ENCODE data around the gene ADGRV1. TPM values are rescaled to one million over a fixed set of nuclear protein-coding genes. Genes with fewer than 3 reads are reported as not detected.

ADGRV1 gene
- total RNA-seq, 2 donors from 2014 or later = 0.45 to 0.74 TPM

- no peak overlapping the region for H3K27ac Mint-ChIP-seq
- H3K9me3 Mint-ChIP-seq = no peaks in the 10 kb centered on the region
- peaks cover 3% of the 10 kb centered on the region for H3K27me3 Mint-ChIP-seq
- no peaks in the 10 kb centered on the region for H3K4me1 Mint-ChIP-seq
- no peak overlapping the region for H3K4me3 Mint-ChIP-seq
- no peaks in the 10 kb centered on the region for H3K36me3 Mint-ChIP-seq (ENCODE audit: low read depth)
- ATAC-seq (replicated peaks) = no peak
Measured at GRCh38 chr5:91118354-91118753, 559.8 kb downstream of the ADGRV1 start.

DNA sequence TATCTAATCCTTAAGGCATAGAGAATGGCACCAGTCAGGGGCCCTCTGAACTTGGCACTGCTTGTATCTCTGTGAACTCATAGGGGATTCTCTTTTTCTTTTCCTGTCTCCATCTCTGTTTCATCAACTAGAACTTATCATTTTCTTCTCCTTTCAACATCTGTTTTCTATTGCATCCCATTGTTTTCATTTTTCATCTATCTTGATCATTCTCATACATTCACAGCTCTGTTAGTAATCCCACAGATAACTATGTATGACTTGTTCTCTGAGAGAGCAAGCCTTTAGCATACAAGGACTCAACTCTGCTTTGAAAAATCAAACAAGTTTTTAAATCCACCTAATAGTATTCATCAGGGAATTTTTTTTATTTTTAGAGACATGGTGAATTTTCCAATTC, 560.2 kb downstream of the ADGRV1 start:
- H3K27ac Mint-ChIP-seq = no peak overlapping the region
- no peaks in the 10 kb centered on the region for H3K4me1 Mint-ChIP-seq
- no peak for ATAC-seq (replicated peaks)
- no peaks in the 10 kb centered on the region for H3K9me3 Mint-ChIP-seq
- H3K36me3 Mint-ChIP-seq (ENCODE audit: low read depth) = no peaks in the 10 kb centered on the region
- no peak overlapping the region for H3K4me3 Mint-ChIP-seq
- H3K27me3 Mint-ChIP-seq = peaks cover 3% of the 10 kb centered on the region

DNA sequence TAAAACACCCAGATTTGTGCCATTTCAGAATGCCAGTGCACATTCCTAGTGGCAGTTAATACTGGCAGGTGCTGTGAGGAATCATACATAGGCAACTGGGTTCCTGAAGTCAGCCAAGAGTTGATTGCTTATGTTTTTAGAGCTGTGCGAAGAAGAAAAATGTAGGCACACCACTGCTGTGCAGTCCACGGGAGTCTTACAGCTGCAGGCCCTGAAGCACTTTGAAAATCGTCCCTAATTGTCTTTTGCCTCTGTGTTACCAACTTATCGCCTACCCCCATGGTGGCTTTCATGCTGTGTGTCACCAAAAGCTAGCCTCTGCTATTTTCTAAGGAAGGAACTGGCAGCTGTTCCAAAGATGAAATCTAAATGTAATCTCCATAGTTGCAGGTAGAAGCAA, 560.6 kb downstream of the ADGRV1 start:
- Mint-ChIP-seq H3K27me3 (peaks cover 3% of the 10 kb centered on the region), H3K9me3 (no peaks in the 10 kb centered on the region), H3K4me3 (no peak overlapping the region), H3K36me3 (ENCODE audit: low read depth) (no peaks in the 10 kb centered on the region), H3K4me1 (no peaks in the 10 kb centered on the region), H3K27ac (no peak overlapping the region)
- ATAC-seq (replicated peaks) = no peak

DNA sequence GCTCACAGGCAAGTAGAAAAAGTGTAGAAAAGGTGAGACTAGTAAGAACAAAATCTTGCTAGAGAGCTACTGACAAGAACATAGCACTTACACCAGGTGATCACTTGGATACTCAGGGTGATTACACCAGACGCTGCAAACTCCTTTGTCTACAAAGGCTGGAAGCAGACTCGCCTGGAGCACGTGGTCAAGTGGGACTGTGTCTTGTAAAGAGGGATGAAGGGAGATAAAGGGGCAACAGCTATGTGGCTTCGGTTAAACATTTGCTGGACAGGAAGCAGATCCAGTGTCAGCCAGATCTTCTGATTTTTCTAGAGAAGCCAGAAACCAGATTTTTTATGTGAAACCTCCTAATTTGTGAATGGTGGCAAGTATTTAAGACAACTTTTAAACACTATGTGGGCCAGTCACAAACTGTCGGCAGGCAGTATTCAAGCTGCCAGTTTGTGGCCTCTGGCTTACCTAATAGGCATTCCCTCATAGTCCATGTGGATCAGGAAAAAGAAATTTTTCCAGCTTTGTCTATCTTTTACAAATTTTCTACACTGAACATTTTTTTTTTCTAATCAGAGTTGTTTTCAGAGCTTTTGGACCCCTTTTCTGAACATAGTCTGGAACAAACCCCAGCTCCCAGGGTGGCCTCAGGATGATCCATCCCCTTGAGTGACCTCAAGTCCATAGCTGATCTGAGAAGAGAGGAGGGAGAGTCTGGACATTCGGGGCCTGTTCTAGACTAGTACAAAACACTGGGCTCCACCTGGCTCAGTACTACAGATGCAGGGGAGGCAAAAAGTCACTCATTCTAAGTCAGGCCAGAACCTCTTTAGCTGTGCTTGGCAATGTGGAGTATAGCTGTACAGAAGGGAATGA, 561.6 kb downstream of the ADGRV1 start:
- no peaks in the 10 kb centered on the region for H3K27me3 Mint-ChIP-seq
- H3K27ac Mint-ChIP-seq = no peak overlapping the region
- H3K4me1 Mint-ChIP-seq = no peaks in the 10 kb centered on the region
- no peaks in the 10 kb centered on the region for H3K9me3 Mint-ChIP-seq
- H3K4me3 Mint-ChIP-seq = no peak overlapping the region
- no peaks in the 10 kb centered on the region for H3K36me3 Mint-ChIP-seq (ENCODE audit: low read depth)
- no peak for ATAC-seq (replicated peaks)

GRCh38 chr5:91121347-91121993, 562.9 kb downstream of the ADGRV1 start:
- H3K9me3 Mint-ChIP-seq = no peaks in the 10 kb centered on the region
- no peak overlapping the region for H3K27ac Mint-ChIP-seq
- no peak for ATAC-seq (replicated peaks)
- no peaks in the 10 kb centered on the region for H3K36me3 Mint-ChIP-seq (ENCODE audit: low read depth)
- no peak overlapping the region for H3K4me3 Mint-ChIP-seq
- no peaks in the 10 kb centered on the region for H3K27me3 Mint-ChIP-seq
- H3K4me1 Mint-ChIP-seq = no peaks in the 10 kb centered on the region

DNA sequence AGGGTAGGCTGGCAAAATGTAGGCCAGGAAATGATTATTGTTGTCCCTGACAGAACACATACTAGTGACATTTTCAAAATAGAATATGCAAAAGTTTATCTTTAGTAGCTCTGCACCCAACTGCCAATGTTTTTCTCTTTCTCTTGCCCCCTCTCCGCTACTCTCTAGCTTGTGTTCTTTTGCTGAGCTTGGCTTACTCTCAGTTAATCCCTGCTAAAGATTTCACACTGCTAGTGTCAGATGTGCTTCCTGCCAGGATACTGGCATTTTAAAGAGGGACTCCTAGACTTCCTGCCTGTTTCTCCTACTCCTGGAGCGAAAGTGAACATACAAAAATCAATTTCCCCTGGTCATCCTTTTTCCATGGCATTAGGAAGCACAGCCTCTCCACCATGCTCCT, 564.1 kb downstream of the ADGRV1 start:
- Mint-ChIP-seq H3K4me1 (no peaks in the 10 kb centered on the region), H3K36me3 (ENCODE audit: low read depth) (no peaks in the 10 kb centered on the region), H3K4me3 (no peak overlapping the region), H3K9me3 (no peaks in the 10 kb centered on the region), H3K27ac (no peak overlapping the region), H3K27me3 (no peaks in the 10 kb centered on the region)
- no peak for ATAC-seq (replicated peaks)

DNA sequence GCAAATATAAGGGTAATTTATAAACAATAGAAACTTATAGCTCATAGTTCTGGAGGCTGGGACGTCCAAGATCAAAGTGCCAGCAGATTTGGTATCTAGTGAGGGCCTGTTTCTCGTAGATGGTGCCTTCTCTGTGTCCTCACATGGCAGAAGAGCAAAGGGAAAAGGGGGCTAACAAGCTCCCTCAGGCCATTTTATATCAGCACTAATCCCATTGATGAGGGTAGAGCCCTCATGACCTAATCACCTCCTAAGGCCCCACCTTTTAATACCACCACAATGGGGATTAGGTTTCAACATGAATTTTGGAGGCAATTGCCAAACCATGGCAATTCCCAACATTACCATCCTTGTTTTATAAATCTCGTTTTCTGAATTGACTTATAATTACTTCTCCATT, 564.7 kb downstream of the ADGRV1 start:
- H3K27ac Mint-ChIP-seq = no peak overlapping the region
- H3K4me1 Mint-ChIP-seq = no peaks in the 10 kb centered on the region
- H3K36me3 Mint-ChIP-seq (ENCODE audit: low read depth) = no peaks in the 10 kb centered on the region
- no peaks in the 10 kb centered on the region for H3K27me3 Mint-ChIP-seq
- H3K4me3 Mint-ChIP-seq = no peak overlapping the region
- ATAC-seq (replicated peaks) = no peak
- H3K9me3 Mint-ChIP-seq = no peaks in the 10 kb centered on the region

DNA sequence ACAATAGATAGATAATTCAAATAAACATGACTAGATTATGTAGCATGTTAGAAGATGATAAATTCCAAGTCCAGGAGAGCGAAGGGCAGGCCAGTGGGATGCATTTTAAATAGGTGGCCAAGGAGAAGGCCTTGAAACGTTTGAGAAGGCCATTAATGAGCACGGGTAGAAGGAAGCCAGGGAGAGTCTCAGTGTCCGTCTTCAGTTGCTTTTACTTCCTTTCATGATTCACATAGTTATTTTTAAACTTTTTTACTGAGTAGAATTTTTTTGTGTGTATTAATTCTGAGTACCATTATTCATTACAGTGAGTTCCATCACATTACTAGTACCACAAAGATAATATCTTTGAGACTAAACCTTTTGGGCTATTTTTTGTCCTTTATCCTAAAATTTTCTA, 565.3 kb downstream of the ADGRV1 start:
- no peaks in the 10 kb centered on the region for H3K27me3 Mint-ChIP-seq
- H3K27ac Mint-ChIP-seq = no peak overlapping the region
- H3K4me1 Mint-ChIP-seq = no peaks in the 10 kb centered on the region
- ATAC-seq (replicated peaks) = no peak
- H3K36me3 Mint-ChIP-seq (ENCODE audit: low read depth) = no peaks in the 10 kb centered on the region
- H3K9me3 Mint-ChIP-seq = no peaks in the 10 kb centered on the region
- no peak overlapping the region for H3K4me3 Mint-ChIP-seq

GRCh38 chr5:91125916-91126315, 567.3 kb downstream of the ADGRV1 start:
- Mint-ChIP-seq H3K27me3 (no peaks in the 10 kb centered on the region), H3K27ac (no peak overlapping the region), H3K36me3 (ENCODE audit: low read depth) (no peaks in the 10 kb centered on the region), H3K4me1 (no peaks in the 10 kb centered on the region), H3K4me3 (no peak overlapping the region), H3K9me3 (no peaks in the 10 kb centered on the region)
- no peak for ATAC-seq (replicated peaks)

- no peak overlapping the region for H3K27ac Mint-ChIP-seq
- H3K9me3 Mint-ChIP-seq = no peaks in the 10 kb centered on the region
- no peaks in the 10 kb centered on the region for H3K4me1 Mint-ChIP-seq
- no peak overlapping the region for H3K4me3 Mint-ChIP-seq
- no peaks in the 10 kb centered on the region for H3K27me3 Mint-ChIP-seq
- no peaks in the 10 kb centered on the region for H3K36me3 Mint-ChIP-seq (ENCODE audit: low read depth)
- no peak for ATAC-seq (replicated peaks)
Measured at GRCh38 chr5:91126448-91126847, 567.9 kb downstream of the ADGRV1 start.

DNA sequence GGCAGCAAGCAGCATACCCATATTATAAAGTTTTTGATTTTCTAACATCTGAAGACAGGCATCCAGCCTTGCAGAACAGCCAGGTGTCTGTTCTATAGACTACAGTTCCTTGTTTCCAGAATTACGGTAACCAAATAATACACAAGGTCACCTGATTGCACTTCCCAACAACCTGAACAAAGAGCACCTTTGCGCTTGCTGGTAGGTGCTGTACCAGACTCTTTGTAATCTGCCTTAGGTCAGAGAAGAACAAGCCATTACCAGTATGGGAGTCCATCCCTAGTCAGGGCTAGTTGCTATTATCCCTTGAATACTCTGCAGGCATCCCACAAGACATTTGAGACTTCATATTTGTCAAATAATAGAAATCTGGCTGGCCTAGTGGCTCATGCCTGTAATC, 568.3 kb downstream of the ADGRV1 start:
- Mint-ChIP-seq H3K27ac (no peak overlapping the region), H3K4me3 (no peak overlapping the region)

GRCh38 chr5:91127456-91128081, 569.0 kb downstream of the ADGRV1 start:
- Mint-ChIP-seq H3K27me3 (no peaks in the 10 kb centered on the region), H3K27ac (no peak overlapping the region), H3K9me3 (no peaks in the 10 kb centered on the region), H3K4me1 (no peaks in the 10 kb centered on the region), H3K4me3 (no peak overlapping the region), H3K36me3 (ENCODE audit: low read depth) (no peaks in the 10 kb centered on the region)
- ATAC-seq (replicated peaks) = no peak

More for the DNA sequence above, 568.3 kb downstream of the ADGRV1 start:
- Mint-ChIP-seq H3K27me3 (no peaks in the 10 kb centered on the region), H3K4me1 (no peaks in the 10 kb centered on the region), H3K36me3 (ENCODE audit: low read depth) (no peaks in the 10 kb centered on the region), H3K9me3 (no peaks in the 10 kb centered on the region)
- ATAC-seq (replicated peaks) = no peak

DNA sequence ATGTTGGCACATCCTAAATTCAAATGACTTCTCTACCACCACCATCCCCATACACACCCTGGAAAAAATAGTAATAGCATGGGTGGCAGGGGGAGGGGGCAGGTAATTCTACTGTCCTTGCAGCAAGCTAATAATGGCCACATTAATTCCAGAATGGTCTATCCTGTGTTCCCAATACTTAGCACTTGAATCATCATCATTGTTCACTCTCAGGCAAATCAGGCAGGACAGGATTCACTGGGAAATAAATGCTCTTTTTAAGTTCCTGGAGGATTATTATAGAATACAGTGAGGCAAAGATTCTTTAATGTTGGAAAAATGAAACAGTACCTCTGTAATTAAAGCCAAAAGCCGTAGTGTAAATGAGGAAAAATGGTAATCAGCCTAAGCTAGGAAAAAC, 570.0 kb downstream of the ADGRV1 start:
- H3K27ac Mint-ChIP-seq = no peak overlapping the region

DNA sequence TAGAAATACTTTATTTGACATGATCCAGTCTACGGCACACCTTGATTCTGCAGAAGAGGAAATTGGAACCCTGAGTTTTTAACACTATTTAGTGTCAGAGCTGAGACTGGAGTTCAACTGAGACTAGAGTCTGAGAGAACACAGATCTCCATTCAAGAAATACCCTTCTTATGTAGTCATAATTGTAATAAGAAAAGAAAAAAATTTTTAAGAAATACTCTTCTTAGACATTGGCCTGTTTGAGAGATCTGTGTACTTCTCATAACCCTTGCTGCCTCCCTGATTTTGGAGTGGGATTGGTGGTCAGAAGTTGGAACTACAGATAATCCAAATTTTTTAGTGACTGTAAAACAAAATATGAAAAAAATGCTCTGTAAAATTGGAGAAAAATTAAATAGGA, 571.2 kb downstream of the ADGRV1 start:
- Mint-ChIP-seq H3K4me3 (no peak overlapping the region), H3K9me3 (no peaks in the 10 kb centered on the region), H3K36me3 (ENCODE audit: low read depth) (no peaks in the 10 kb centered on the region), H3K27me3 (no peaks in the 10 kb centered on the region), H3K27ac (no peak overlapping the region), H3K4me1 (no peaks in the 10 kb centered on the region)
- ATAC-seq (replicated peaks) = no peak

More for the DNA sequence above, 570.0 kb downstream of the ADGRV1 start:
- Mint-ChIP-seq H3K9me3 (no peaks in the 10 kb centered on the region), H3K36me3 (ENCODE audit: low read depth) (no peaks in the 10 kb centered on the region), H3K27me3 (no peaks in the 10 kb centered on the region), H3K4me3 (no peak overlapping the region), H3K4me1 (no peaks in the 10 kb centered on the region)
- no peak for ATAC-seq (replicated peaks)

GRCh38 chr5:91130759-91131158, 572.2 kb downstream of the ADGRV1 start:
- H3K27me3 Mint-ChIP-seq = peaks cover 6% of the 10 kb centered on the region
- H3K9me3 Mint-ChIP-seq = no peaks in the 10 kb centered on the region
- H3K36me3 Mint-ChIP-seq (ENCODE audit: low read depth) = no peaks in the 10 kb centered on the region
- no peak overlapping the region for H3K4me3 Mint-ChIP-seq
- ATAC-seq (replicated peaks) = no peak
- no peak overlapping the region for H3K27ac Mint-ChIP-seq
- no peaks in the 10 kb centered on the region for H3K4me1 Mint-ChIP-seq
